ENCODE measurements around the gene HIGD1A. TPM values are rescaled to one million over a fixed set of nuclear protein-coding genes. Genes with fewer than 3 reads are reported as not detected.

HIGD1A gene
- total RNA-seq, 1 experiment from 2014 or later, result 77.6 TPM

DNA sequence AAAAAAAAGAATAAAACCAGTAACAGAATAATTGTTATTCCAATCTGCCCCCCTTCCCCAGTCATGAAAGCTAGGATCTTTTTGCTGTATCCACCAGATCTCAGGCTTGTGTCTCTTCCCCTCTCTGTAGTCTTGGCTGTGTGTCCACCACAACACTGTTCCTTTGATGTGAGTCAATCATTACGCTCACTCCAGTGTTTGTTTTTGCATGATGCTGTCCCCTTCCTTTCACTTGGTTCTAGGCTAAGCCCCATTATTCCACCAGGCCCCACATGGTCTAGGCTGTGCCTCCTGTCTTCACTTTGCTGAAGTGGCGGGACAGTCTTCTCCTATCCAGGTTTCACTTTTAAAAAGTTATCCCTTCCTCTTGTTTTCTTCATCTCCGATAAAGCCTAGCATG is 18.5 kb upstream of the HIGD1A start:
- H2BK15ac ChIP-seq (ENCODE audit: low read depth, low read length), result no peak overlapping the region
- no peaks in the 10 kb centered on the region for H3K23me2 ChIP-seq (ENCODE audit: insufficient read length, low read depth, low read length, poor library complexity, severe bottlenecking)
- no peak overlapping the region for H4K5ac ChIP-seq (ENCODE audit: insufficient read length, low read depth, low read length)
- H3K56ac ChIP-seq (ENCODE audit: insufficient read length, low read depth, low read length), result peak overlapping the region; percentile 50
- H3K9ac ChIP-seq (ENCODE audit: extremely low read depth, insufficient read length, low read length), result no peak overlapping the region
- H3K79me1 ChIP-seq (ENCODE audit: insufficient read depth, low read depth, low read length, poor library complexity, severe bottlenecking), result no peaks in the 10 kb centered on the region
- H3T11ph ChIP-seq (ENCODE audit: low read length), result no peak overlapping the region
- H2AK5ac ChIP-seq (ENCODE audit: insufficient read length, low read length), result no peak overlapping the region
- H3K4me1 ChIP-seq (ENCODE audit: insufficient read depth, low read length), result no peaks in the 10 kb centered on the region
- H3K14ac ChIP-seq (ENCODE audit: insufficient read depth, low read length), result no peak overlapping the region
- no peak overlapping the region for H4K91ac ChIP-seq (ENCODE audit: insufficient read length, low read depth, low read length)
- H2BK5ac ChIP-seq (ENCODE audit: insufficient read length, low read length), result no peak overlapping the region
- no peak for DNase-seq
- H3K27me3 ChIP-seq (ENCODE audit: insufficient read depth, low read length), result no peaks in the 10 kb centered on the region
- H3K27ac ChIP-seq (ENCODE audit: insufficient read length, low read depth, low read length), result no peak overlapping the region
- no peaks in the 10 kb centered on the region for H3K79me2 ChIP-seq (ENCODE audit: insufficient read depth, low read length)
- no peaks in the 10 kb centered on the region for H3K27me3 Mint-ChIP-seq (ENCODE audit: low read depth)
- no peak overlapping the region for H3K18ac ChIP-seq (ENCODE audit: insufficient read length, low read depth, low read length)
- no peaks in the 10 kb centered on the region for H3K9me3 ChIP-seq (ENCODE audit: control insufficient read depth, low read depth, low read length)
- H3K4me3 Mint-ChIP-seq, result no peak overlapping the region
- TF ChIP-seq, protein P1, sequence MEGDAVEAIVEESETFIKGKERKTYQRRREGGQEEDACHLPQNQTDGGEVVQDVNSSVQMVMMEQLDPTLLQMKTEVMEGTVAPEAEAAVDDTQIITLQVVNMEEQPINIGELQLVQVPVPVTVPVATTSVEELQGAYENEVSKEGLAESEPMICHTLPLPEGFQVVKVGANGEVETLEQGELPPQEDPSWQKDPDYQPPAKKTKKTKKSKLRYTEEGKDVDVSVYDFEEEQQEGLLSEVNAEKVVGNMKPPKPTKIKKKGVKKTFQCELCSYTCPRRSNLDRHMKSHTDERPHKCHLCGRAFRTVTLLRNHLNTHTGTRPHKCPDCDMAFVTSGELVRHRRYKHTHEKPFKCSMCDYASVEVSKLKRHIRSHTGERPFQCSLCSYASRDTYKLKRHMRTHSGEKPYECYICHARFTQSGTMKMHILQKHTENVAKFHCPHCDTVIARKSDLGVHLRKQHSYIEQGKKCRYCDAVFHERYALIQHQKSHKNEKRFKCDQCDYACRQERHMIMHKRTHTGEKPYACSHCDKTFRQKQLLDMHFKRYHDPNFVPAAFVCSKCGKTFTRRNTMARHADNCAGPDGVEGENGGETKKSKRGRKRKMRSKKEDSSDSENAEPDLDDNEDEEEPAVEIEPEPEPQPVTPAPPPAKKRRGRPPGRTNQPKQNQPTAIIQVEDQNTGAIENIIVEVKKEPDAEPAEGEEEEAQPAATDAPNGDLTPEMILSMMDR (conservative IDR thresholded peaks at IDR 0.05), result no peak
- H3K4ac ChIP-seq (ENCODE audit: low read depth, low read length), result no peak overlapping the region
- no peaks in the 10 kb centered on the region for H3K9me3 Mint-ChIP-seq
- no peak overlapping the region for H2BK120ac ChIP-seq (ENCODE audit: low read depth, low read length, poor library complexity, severe bottlenecking)
- no peak overlapping the region for H3K4me2 ChIP-seq (ENCODE audit: insufficient read depth, insufficient read length, low read length)
- H2BK12ac ChIP-seq (ENCODE audit: insufficient read length, low read depth, low read length), result no peak overlapping the region
- no peak overlapping the region for H4K8ac ChIP-seq (replicated peaks; ENCODE audit: insufficient read length, low read depth, low read length)
- H2BK20ac ChIP-seq (ENCODE audit: low read depth, low read length, poor library complexity, severe bottlenecking), result no peak overlapping the region
- WGBS (ENCODE audit: extremely low coverage, insufficient read length, low lambda C conversion rate), result no CpG with 5 or more reads among the region's 3 CpGs
- no peaks in the 10 kb centered on the region for H4K20me1 ChIP-seq (ENCODE audit: control insufficient read depth, insufficient read depth, insufficient read length)
- H2AFZ ChIP-seq (ENCODE audit: low read length), result peak overlapping the region; percentile 78
- no peaks in the 10 kb centered on the region for H3K36me3 Mint-ChIP-seq (ENCODE audit: insufficient read depth in 1 of 3, low read depth in 3 of 3)
- H3K23ac ChIP-seq (ENCODE audit: insufficient read length, low read depth, low read length), result no peak overlapping the region
- no peak overlapping the region for H3K27ac Mint-ChIP-seq
- H3K4me1 Mint-ChIP-seq, result peaks cover 4 to 15% of the 10 kb centered on the region in 2 experiments
